ENCODE data around the gene ETNK1.

GRCh38 chr12:22624870-22625761 is at the start of gene ETNK1:
- TF ChIP-seq CTCF (IDR thresholded peaks at IDR 0.05; ENCODE audit: low read depth, low read length) = no peak
- peak; percentile 93 for TF ChIP-seq MYC (IDR thresholded peaks at IDR 0.05; ENCODE audit: low read depth, low read length)
- peak; percentile 89 for TF ChIP-seq MAX (IDR thresholded peaks at IDR 0.05; ENCODE audit: low read depth, low read length)
- peak; percentile 100 for TF ChIP-seq POLR2A (IDR thresholded peaks at IDR 0.05; ENCODE audit: extremely low read depth, insufficient read length)

Data from NB4 (cell line).